ENCODE measurements around the gene UCHL5. TPM values are rescaled to one million over a fixed set of nuclear protein-coding genes. Genes with fewer than 3 reads are reported as not detected.

The UCHL5 gene
- total RNA-seq, 1 donor, result 34.4 TPM

DNA sequence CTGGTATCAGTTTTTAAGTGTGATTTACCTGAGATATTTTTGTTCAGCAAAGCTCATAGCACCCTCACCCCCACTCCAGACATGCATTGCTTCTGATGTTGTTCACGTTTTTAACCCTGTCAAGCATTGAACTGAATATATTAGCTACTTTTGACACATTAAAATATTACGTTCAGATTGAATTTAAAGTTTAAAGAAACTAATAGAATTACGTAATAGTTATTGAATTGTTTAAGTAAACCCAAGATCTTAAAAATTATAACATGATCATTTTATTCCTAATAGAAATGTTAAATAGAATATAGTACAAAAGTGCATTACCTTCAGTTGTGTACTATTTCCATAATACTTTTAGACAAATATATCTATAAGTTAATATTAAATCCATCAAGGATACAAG is 27.2 kb upstream of the UCHL5 start:
- no peak for DNase-seq (ENCODE audit: insufficient read length, low spot score, missing footprints)
- Histone ChIP-seq H3K9me3 (ENCODE audit: low read depth, low read length) (no peaks in the 10 kb centered on the region), H3K27me3 (ENCODE audit: insufficient read depth, low read length) (no peaks in the 10 kb centered on the region), H3K27ac (ENCODE audit: low read depth, low read length) (no peak overlapping the region), H2AFZ (ENCODE audit: low read length) (no peak overlapping the region), H3K36me3 (ENCODE audit: insufficient read depth, low read length) (peaks cover 46% of the 10 kb centered on the region), H3K79me2 (ENCODE audit: insufficient read depth, low read length) (no peaks in the 10 kb centered on the region), H3K4me1 (ENCODE audit: insufficient read depth, low read length) (no peaks in the 10 kb centered on the region), H3K4me3 (ENCODE audit: insufficient read depth, low read length) (no peak overlapping the region), H4K20me1 (ENCODE audit: insufficient read depth, low read length) (no peaks in the 10 kb centered on the region), H3K4me2 (ENCODE audit: insufficient read depth, low read length) (no peak overlapping the region)
- TF ChIP-seq, protein P1, sequence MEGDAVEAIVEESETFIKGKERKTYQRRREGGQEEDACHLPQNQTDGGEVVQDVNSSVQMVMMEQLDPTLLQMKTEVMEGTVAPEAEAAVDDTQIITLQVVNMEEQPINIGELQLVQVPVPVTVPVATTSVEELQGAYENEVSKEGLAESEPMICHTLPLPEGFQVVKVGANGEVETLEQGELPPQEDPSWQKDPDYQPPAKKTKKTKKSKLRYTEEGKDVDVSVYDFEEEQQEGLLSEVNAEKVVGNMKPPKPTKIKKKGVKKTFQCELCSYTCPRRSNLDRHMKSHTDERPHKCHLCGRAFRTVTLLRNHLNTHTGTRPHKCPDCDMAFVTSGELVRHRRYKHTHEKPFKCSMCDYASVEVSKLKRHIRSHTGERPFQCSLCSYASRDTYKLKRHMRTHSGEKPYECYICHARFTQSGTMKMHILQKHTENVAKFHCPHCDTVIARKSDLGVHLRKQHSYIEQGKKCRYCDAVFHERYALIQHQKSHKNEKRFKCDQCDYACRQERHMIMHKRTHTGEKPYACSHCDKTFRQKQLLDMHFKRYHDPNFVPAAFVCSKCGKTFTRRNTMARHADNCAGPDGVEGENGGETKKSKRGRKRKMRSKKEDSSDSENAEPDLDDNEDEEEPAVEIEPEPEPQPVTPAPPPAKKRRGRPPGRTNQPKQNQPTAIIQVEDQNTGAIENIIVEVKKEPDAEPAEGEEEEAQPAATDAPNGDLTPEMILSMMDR (IDR thresholded peaks at IDR 0.05; ENCODE audit: extremely low read depth, low read depth, low read length), result no peak

DNA sequence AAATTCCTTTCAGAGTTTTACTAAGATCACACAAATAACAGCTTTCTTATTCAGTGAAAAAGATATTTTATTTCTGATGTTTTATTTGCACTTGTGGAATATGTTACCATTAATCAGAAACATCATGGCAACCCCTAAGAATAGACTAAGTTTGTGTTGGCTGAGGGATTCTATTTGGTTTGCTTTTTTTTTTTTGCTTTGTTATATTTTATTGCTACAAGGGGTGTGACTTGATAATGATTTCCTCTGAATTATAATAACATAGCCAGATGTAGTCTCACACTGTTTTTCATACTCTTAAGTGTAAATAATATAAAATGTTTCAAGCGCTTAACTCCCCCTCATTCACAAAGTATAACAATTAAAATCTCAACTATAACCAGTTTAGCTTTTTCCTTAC is 26.1 kb upstream of the UCHL5 start:
- no peak overlapping the region for H3K27ac ChIP-seq (ENCODE audit: low read depth, low read length)
- no peaks in the 10 kb centered on the region for H3K79me2 ChIP-seq (ENCODE audit: insufficient read depth, low read length)
- H3K9me3 ChIP-seq (ENCODE audit: low read depth, low read length), result no peaks in the 10 kb centered on the region
- no peaks in the 10 kb centered on the region for H4K20me1 ChIP-seq (ENCODE audit: insufficient read depth, low read length)
- no peaks in the 10 kb centered on the region for H3K27me3 ChIP-seq (ENCODE audit: insufficient read depth, low read length)
- no peak overlapping the region for H2AFZ ChIP-seq (ENCODE audit: low read length)
- TF ChIP-seq, protein P1 (IDR thresholded peaks at IDR 0.05; ENCODE audit: extremely low read depth, low read depth, low read length), result no peak
- peaks cover 49% of the 10 kb centered on the region for H3K36me3 ChIP-seq (ENCODE audit: insufficient read depth, low read length)
- no peaks in the 10 kb centered on the region for H3K4me1 ChIP-seq (ENCODE audit: insufficient read depth, low read length)
- no peak overlapping the region for H3K4me3 ChIP-seq (ENCODE audit: insufficient read depth, low read length)
- H3K4me2 ChIP-seq (ENCODE audit: insufficient read depth, low read length), result no peak overlapping the region
- DNase-seq (ENCODE audit: insufficient read length, low spot score, missing footprints), result no peak

DNA sequence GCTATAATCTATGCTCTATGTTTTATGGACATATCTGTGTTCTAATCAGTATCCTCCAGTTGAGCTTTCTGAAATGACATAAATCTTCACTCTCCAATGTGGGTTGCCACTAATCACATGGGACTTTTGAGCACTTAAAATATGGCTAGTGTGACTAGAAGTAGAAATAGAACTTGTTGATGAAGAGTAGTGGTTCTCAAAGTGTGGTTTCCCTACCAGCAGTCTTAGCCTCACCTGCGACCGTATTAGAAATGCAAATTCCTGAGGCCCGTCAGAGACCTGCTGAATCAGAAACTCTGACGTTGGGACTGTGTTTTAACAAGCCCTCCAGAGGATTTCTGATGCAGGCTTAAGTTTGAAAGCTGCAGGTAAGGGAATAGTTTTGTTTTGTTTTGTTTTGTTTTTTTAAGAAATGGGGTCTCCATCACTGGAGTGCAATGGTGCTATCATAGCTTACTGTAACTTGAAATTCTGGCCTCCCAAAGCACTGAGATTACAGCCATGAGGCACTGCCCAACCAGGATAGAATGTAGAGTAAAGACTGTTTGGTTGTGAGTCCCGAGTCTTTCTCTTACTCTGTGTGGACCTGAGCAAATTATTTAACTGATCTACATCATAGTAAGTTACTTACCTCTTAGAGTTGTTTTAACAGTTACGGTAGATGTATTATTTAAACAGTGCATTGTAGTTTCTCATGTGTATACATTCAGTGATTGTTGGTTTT is 24.4 kb upstream of the UCHL5 start:
- TF ChIP-seq, protein P1 (IDR thresholded peaks at IDR 0.05; ENCODE audit: extremely low read depth, low read depth, low read length), result no peak
- peaks cover 63% of the 10 kb centered on the region for H3K36me3 ChIP-seq (ENCODE audit: insufficient read depth, low read length)

DNA sequence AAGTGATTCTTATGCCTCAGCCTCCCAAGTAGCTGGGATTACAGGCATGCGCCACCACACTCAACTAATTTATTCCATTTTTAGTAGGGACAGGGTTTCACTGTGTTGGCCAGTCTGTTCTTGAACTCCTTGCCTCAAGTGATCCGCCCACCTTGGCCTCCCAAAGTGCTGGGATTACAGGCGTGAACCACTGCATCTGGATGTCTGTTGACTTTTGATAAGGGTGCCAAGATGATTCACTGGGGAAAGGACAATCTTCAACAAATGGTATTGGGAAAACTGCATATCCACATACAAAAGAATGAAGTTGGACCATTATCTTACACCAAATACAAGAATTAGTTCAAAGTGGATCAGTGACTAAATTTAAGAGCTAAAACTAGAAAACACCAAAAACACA is 20.0 kb upstream of the UCHL5 start:
- Histone ChIP-seq H3K36me3 (ENCODE audit: insufficient read depth, low read length) (peaks cover 56% of the 10 kb centered on the region), H3K27ac (ENCODE audit: low read depth, low read length) (no peak overlapping the region), H2AFZ (ENCODE audit: low read length) (no peak overlapping the region), H3K27me3 (ENCODE audit: insufficient read depth, low read length) (no peaks in the 10 kb centered on the region), H3K9me3 (ENCODE audit: low read depth, low read length) (no peaks in the 10 kb centered on the region), H3K79me2 (ENCODE audit: insufficient read depth, low read length) (peaks cover 12% of the 10 kb centered on the region), H4K20me1 (ENCODE audit: insufficient read depth, low read length) (no peaks in the 10 kb centered on the region), H3K4me3 (ENCODE audit: insufficient read depth, low read length) (no peak overlapping the region), H3K4me1 (ENCODE audit: insufficient read depth, low read length) (no peaks in the 10 kb centered on the region), H3K4me2 (ENCODE audit: insufficient read depth, low read length) (no peak overlapping the region)
- DNase-seq (ENCODE audit: insufficient read length, low spot score, missing footprints), result no peak
- TF ChIP-seq, protein P1 (IDR thresholded peaks at IDR 0.05; ENCODE audit: extremely low read depth, low read depth, low read length), result no peak

More for the DNA sequence above, 24.4 kb upstream of the UCHL5 start:
- Histone ChIP-seq H3K27me3 (ENCODE audit: insufficient read depth, low read length) (no peaks in the 10 kb centered on the region), H3K27ac (ENCODE audit: low read depth, low read length) (no peak overlapping the region), H3K4me3 (ENCODE audit: insufficient read depth, low read length) (no peak overlapping the region), H3K79me2 (ENCODE audit: insufficient read depth, low read length) (no peaks in the 10 kb centered on the region), H3K9me3 (ENCODE audit: low read depth, low read length) (no peaks in the 10 kb centered on the region), H3K4me2 (ENCODE audit: insufficient read depth, low read length) (no peak overlapping the region), H3K4me1 (ENCODE audit: insufficient read depth, low read length) (no peaks in the 10 kb centered on the region), H2AFZ (ENCODE audit: low read length) (no peak overlapping the region), H4K20me1 (ENCODE audit: insufficient read depth, low read length) (no peaks in the 10 kb centered on the region)
- no peak for DNase-seq (ENCODE audit: insufficient read length, low spot score, missing footprints)

Data from osteoblast (primary cell).